ENCODE measurements around the gene SLC45A2. TPM values are rescaled to one million over a fixed set of nuclear protein-coding genes. Genes with fewer than 3 reads are reported as not detected.
A peak's percentile ranks its signal among the peaks of the same experiment; 100 is the strongest.

SLC45A2 gene
- total RNA-seq, 4 donors from 2014 or later = 0.26 TPM; not detected in 3

GRCh38 chr5:34002629-34003328 is 18.3 kb upstream of the SLC45A2 start:
- no peak for DNase-seq (ENCODE audit: extremely low spot score)
- H3K4me1 ChIP-seq = peaks cover 7 to 42% (median 34%) of the 10 kb centered on the region in 4 donors
- H3K27me3 ChIP-seq = no peaks in the 10 kb centered on the region
- WGBS = 93% methylated on average over 10 of the region's 10 CpGs
- no peak for TF ChIP-seq POLR2AphosphoS5 (IDR thresholded peaks at IDR 0.05)
- no peak for TF ChIP-seq EP300 (IDR thresholded peaks at IDR 0.05)
- TF ChIP-seq CTCF (IDR thresholded peaks at IDR 0.05) = no peak
- TF ChIP-seq POLR2A (IDR thresholded peaks at IDR 0.05; ENCODE audit: low read depth) = no peak
- no peak overlapping the region for H3K4me3 ChIP-seq
- intact Hi-C loops (cut with DNase I) = loop anchor here (10.0 kb wide), 1 partner anchor 922 kb away; the partner anchor contains the start of gene DNAJC21
- no peak overlapping the region for H3K27ac ChIP-seq (replicated peaks in 1 of 4)
- H3K36me3 ChIP-seq = peaks cover 0 to 35% (median 16%) of the 10 kb centered on the region in 4 donors
- H3K9me3 ChIP-seq = no peaks in the 10 kb centered on the region

GRCh38 chr5:34001241-34001841 is 16.8 kb upstream of the SLC45A2 start:
- peaks cover 0 to 35% (median 17%) of the 10 kb centered on the region in 4 donors for H3K36me3 ChIP-seq
- TF ChIP-seq EP300 (IDR thresholded peaks at IDR 0.05) (no peak), CTCF (IDR thresholded peaks at IDR 0.05) (no peak), POLR2A (IDR thresholded peaks at IDR 0.05; ENCODE audit: low read depth) (no peak), POLR2AphosphoS5 (IDR thresholded peaks at IDR 0.05) (peak; percentile 35 to 46)
- peak overlapping the region in 3 of 4 donors; percentile 21 to 27 (median 24) for H3K4me3 ChIP-seq
- intact Hi-C loops (cut with DNase I) = loop anchor here (10.0 kb wide), 1 partner anchor 923 kb away; the partner anchor contains the start of gene DNAJC21
- no peak for DNase-seq (ENCODE audit: extremely low spot score)
- no peaks in the 10 kb centered on the region for H3K9me3 ChIP-seq
- peak overlapping the region; percentile 73 to 80 (median 78) for H3K27ac ChIP-seq (replicated peaks in 1 of 4)
- WGBS = 53% methylated on average over 10 of the region's 10 CpGs
- peaks cover 0 to 39% (median 32%) of the 10 kb centered on the region in 4 donors for H3K4me1 ChIP-seq
- H3K27me3 ChIP-seq = no peaks in the 10 kb centered on the region

GRCh38 chr5:33999978-34000377 is 15.5 kb upstream of the SLC45A2 start:
- H3K27me3 ChIP-seq = no peaks in the 10 kb centered on the region
- no peak overlapping the region for H3K4me3 ChIP-seq
- DNase-seq (ENCODE audit: extremely low spot score) = no peak
- intact Hi-C loops (cut with DNase I) = loop anchor here (10.0 kb wide), 1 partner anchor 925 kb away; the partner anchor contains the start of gene DNAJC21
- no peaks in the 10 kb centered on the region for H3K9me3 ChIP-seq
- peaks cover 0 to 37% (median 17%) of the 10 kb centered on the region in 4 donors for H3K36me3 ChIP-seq
- H3K27ac ChIP-seq (replicated peaks in 1 of 4) = peak overlapping the region in 2 of 4 donors; percentile 79 to 80
- peaks cover 0 to 35% (median 30%) of the 10 kb centered on the region in 4 donors for H3K4me1 ChIP-seq
- 89% methylated on average over 4 of the region's 4 CpGs for WGBS
- TF ChIP-seq POLR2A (IDR thresholded peaks at IDR 0.05; ENCODE audit: low read depth) = no peak
- no peak for TF ChIP-seq POLR2AphosphoS5 (IDR thresholded peaks at IDR 0.05)
- TF ChIP-seq CTCF (IDR thresholded peaks at IDR 0.05) = no peak
- no peak for TF ChIP-seq EP300 (IDR thresholded peaks at IDR 0.05)

GRCh38 chr5:33997331-33997983 is 13.0 kb upstream of the SLC45A2 start:
- no peak overlapping the region for H3K4me3 ChIP-seq
- intact Hi-C loops (cut with DNase I) = no loop called here
- H3K36me3 ChIP-seq = peaks cover 0 to 31% (median 7%) of the 10 kb centered on the region in 4 donors
- peak overlapping the region in 3 of 4 donors; percentile 10 to 40 (median 17) for H3K27ac ChIP-seq (replicated peaks in 1 of 4)
- H3K27me3 ChIP-seq = no peaks in the 10 kb centered on the region
- H3K9me3 ChIP-seq = no peaks in the 10 kb centered on the region
- DNase-seq (ENCODE audit: extremely low spot score) = no peak
- 34% methylated on average over 6 of the region's 6 CpGs for WGBS
- TF ChIP-seq EP300 (IDR thresholded peaks at IDR 0.05) (no peak), POLR2A (IDR thresholded peaks at IDR 0.05; ENCODE audit: low read depth) (no peak), POLR2AphosphoS5 (IDR thresholded peaks at IDR 0.05) (peak; percentile 50 to 57), CTCF (IDR thresholded peaks at IDR 0.05) (peak; percentile 63 to 75 (median 63))
- H3K4me1 ChIP-seq = peaks cover 0 to 39% (median 30%) of the 10 kb centered on the region in 4 donors
